Left renal cortex interstitium (tissue), 4 donors: ENCODE measurements around the gene ANKRD65. TPM values are rescaled to one million over a fixed set of nuclear protein-coding genes. Genes with fewer than 3 reads are reported as not detected.
"Not testable (repeated sequence)": the region's sequence is repeated elsewhere in the genome, so short reads cannot be mapped to it uniquely, and the experiment has no call there.

Source experiments
- DNase-seq, 4 donors: peaks; one replicate each; pipeline ENCODE4 v3.0.0-alpha.2; 2013; ENCODE audit warnings: low read depth in 4 of 4, low spot score in 2 of 4, missing footprints in 1 of 4
- polyA plus RNA-seq, 4 donors: library from polyadenylated mRNA; unstranded; fragments of 120-200 nt; gene quantifications; one replicate each; pipeline ENCODE4 v1.2.1, GENCODE V29; 2013; ENCODE audit not compliant: insufficient read length in 4 of 4

The ANKRD65 gene
- polyA plus RNA-seq, 4 donors, result 5.1 to 27.6 (median 12.1) TPM

DNA sequence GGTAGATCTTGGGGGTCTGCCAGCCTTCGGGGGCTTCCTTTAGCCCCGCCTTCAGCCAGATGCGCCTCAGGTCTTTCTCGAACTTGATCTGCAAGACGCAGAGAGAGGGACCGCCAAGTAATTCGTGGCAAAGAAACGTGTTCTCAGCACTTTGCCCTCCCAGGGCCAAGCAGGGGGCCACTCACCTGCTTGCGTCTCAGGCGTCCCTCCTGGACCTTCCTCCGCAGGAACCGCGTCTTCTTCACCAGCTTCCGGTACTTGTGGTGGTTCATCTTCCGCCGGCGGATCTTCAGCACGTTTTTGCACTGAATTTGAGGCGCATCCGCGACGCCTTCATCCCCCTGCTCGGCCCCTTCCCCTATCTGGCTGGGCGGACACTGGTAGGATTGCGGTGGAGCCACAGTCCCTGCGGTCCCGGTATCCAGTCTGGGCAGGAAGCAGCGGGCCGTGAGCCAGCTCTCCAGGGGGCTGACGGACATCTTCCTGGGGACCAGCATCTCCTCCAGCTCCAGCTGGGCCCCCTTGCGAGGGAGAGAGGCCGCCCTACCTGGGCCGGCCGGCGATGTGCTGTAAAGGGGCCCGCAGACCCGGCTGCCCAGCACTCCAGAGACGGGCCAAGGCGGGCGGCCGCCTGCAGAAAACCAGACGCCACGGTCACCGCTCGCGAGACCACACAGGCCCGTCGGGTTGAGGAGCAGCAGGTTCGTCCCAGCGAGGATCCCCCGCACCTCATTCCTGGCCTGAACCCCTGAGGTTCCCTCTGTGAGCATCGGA is 47.1 kb downstream of the ANKRD65 start:
- DNase-seq, result no peak

GRCh38 chr1:1373051-1373814 is 47.8 kb downstream of the ANKRD65 start:
- DNase-seq, result no peak

DNA sequence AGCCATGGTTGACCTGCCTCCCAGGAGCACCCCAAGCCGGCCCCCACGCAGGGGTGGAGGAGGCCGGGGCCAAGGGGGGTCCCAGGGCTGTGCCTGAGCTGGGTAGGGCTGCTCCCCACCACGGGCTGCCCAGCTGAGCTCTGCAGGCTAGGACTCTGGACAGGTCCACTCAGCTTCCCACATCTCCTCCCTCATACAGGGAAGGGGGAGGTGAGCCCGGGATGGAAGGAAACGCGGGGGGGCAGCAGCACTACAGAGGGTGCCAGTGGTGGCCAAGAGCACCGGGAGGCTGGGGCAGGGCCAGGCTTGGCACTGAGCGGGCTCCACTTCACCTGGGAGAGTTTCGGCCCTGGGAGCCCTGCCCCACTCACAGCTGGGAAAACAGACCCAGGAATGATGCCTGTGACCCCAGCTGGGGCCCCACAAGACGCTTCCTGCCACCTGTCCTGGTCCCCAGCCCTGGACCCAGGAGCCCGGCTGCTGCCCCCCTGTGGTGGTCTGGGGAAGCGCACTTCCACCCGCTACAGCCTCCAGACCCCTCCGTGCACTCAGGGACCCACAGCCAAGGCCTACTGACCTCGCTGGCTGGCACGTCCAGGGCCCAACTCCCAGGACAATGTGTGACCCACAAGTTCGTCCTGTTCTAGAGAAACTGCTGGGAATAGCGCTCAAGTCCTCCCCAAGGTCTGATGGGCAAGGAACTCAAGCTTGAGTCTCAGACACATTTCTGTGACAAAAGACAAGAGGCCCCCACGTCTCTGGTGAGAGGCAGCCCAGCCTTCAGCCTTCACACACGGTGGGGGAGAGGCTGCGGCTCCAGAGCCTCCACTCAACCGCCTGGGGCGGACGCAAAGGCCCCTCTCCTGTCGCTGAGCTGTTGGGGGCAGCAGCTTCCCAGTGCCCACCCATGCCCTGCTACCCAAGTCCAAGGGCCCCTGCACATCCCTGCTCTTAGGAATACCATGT is 49.0 kb downstream of the ANKRD65 start:
- DNase-seq, result no peak

DNA sequence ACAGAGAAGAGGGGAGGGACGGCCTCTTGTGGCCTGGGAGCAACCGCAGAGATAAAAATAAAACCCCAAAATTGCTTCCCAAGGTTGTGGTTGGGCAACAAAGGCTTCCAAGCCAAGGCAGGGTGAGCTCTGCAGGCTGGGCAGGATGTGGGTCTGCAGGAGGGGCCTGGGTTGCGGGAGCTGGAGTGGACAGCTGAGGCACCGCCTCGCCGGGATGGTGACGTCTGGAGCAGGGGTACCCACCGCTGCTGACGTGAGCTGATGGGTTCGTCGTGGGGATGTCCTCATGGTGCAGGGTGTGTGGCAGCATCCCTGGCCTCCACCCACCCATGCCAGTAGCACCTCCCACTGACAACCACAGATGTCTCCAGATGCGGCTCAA is 49.7 kb downstream of the ANKRD65 start:
- DNase-seq, result no peak

- DNase-seq, result no peak
These were observed 50.2 kb downstream of the ANKRD65 start for GRCh38 chr1:1370771-1371300.

- not testable (repeated sequence) for DNase-seq
These were observed 51.0 kb downstream of the ANKRD65 start for GRCh38 chr1:1370094-1370493.

Other genes with a start within 250 kb of the ANKRD65 start
- gene TTLL10, start 247.4 kb downstream of the ANKRD65 start, polyA plus RNA-seq, result 1 to 10 TPM in 1 of 4 donors, under 1 TPM in 3; 0.41 to 1.1 (median 0.63) TPM
- gene TNFRSF18, start 214.7 kb downstream of the ANKRD65 start, polyA plus RNA-seq, result under 1 TPM; 0.29 to 0.79 (median 0.53) TPM
- 1 to 10 TPM; 1.7 to 3.1 (median 2.0) TPM for gene TNFRSF4, start 207.1 kb downstream of the ANKRD65 start, polyA plus RNA-seq
- gene SDF4, start 189.3 kb downstream of the ANKRD65 start, polyA plus RNA-seq, result 100 to 1,000 TPM; 115 to 144 (median 130) TPM
- gene B3GALT6, start 189.0 kb downstream of the ANKRD65 start, polyA plus RNA-seq, result 10 to 100 TPM; 19.8 to 24.4 (median 21.4) TPM
- 10 to 100 TPM in 3 of 4 donors, 1 to 10 TPM in 1; 7.2 to 17.3 (median 14.9) TPM for gene C1QTNF12, start 174.6 kb downstream of the ANKRD65 start, polyA plus RNA-seq
- 10 to 100 TPM; 40.9 to 68.6 (median 58.4) TPM for gene UBE2J2, start 147.4 kb downstream of the ANKRD65 start, polyA plus RNA-seq
- 10 to 100 TPM in 1 of 4 donors, 1 to 10 TPM in 3; 2.4 to 10.2 (median 6.9) TPM for gene SCNN1D, start 140.8 kb downstream of the ANKRD65 start, polyA plus RNA-seq
- gene ACAP3, start 113.3 kb downstream of the ANKRD65 start, polyA plus RNA-seq, result 10 to 100 TPM; 14.9 to 45.2 (median 33.0) TPM
- 10 to 100 TPM in 2 of 4 donors, 1 to 10 TPM in 2; 7.3 to 12.4 (median 10.7) TPM for gene PUSL1, start 112.7 kb downstream of the ANKRD65 start, polyA plus RNA-seq
- 100 to 1,000 TPM in 3 of 4 donors, 10 to 100 TPM in 1; 94.8 to 169 (median 129) TPM for gene INTS11, start 96.6 kb downstream of the ANKRD65 start, polyA plus RNA-seq
- gene CPTP, start 96.5 kb downstream of the ANKRD65 start, polyA plus RNA-seq, result 10 to 100 TPM; 12.4 to 21.1 (median 17.3) TPM
- under 1 TPM; 0.28 to 0.70 (median 0.45) TPM for gene TAS1R3, start 90.0 kb downstream of the ANKRD65 start, polyA plus RNA-seq
- gene DVL1, start 71.9 kb downstream of the ANKRD65 start, polyA plus RNA-seq, result 10 to 100 TPM; 24.6 to 52.2 (median 45.6) TPM
- 100 to 1,000 TPM; 164 to 219 (median 209) TPM for gene MXRA8, start 62.7 kb downstream of the ANKRD65 start, polyA plus RNA-seq
- gene AURKAIP1, start 46.1 kb downstream of the ANKRD65 start, polyA plus RNA-seq, result 100 to 1,000 TPM in 1 of 4 donors, 10 to 100 TPM in 3; 64.4 to 107 (median 84.7) TPM
- 100 to 1,000 TPM; 178 to 392 (median 277) TPM for gene CCNL2, start 21.9 kb downstream of the ANKRD65 start, polyA plus RNA-seq
- gene MRPL20, start 14.0 kb downstream of the ANKRD65 start, polyA plus RNA-seq, result 100 to 1,000 TPM; 111 to 143 (median 117) TPM
- 100 to 1,000 TPM in 1 of 4 donors, 10 to 100 TPM in 3; 48.3 to 104 (median 66.7) TPM for gene VWA1, start 14.4 kb upstream of the ANKRD65 start, polyA plus RNA-seq
- 1 to 10 TPM; 2.6 to 3.7 (median 2.9) TPM for gene ATAD3C, start 28.4 kb upstream of the ANKRD65 start, polyA plus RNA-seq
- 10 to 100 TPM in 3 of 4 donors, 1 to 10 TPM in 1; 9.4 to 29.9 (median 20.5) TPM for gene ATAD3B, start 50.5 kb upstream of the ANKRD65 start, polyA plus RNA-seq
- gene ATAD3A, start 90.9 kb upstream of the ANKRD65 start, polyA plus RNA-seq, result 10 to 100 TPM; 15.8 to 31.6 (median 24.4) TPM
- gene TMEM240, start 119.3 kb upstream of the ANKRD65 start, polyA plus RNA-seq, result 1 to 10 TPM; 4.3 to 8.4 (median 7.3) TPM
- gene SSU72, start 153.6 kb upstream of the ANKRD65 start, polyA plus RNA-seq, result 10 to 100 TPM; 76.6 to 95.9 (median 82.9) TPM
- gene FNDC10, start 178.9 kb upstream of the ANKRD65 start, polyA plus RNA-seq, result 1 to 10 TPM; 1.6 to 5.1 (median 4.0) TPM
- 10 to 100 TPM; 23.5 to 90.7 (median 55.8) TPM for gene MIB2, start 194.2 kb upstream of the ANKRD65 start, polyA plus RNA-seq
- 10 to 100 TPM; 16.0 to 54.0 (median 37.4) TPM for gene MMP23B, start 210.9 kb upstream of the ANKRD65 start, polyA plus RNA-seq
- gene CDK11B, start 237.7 kb upstream of the ANKRD65 start, polyA plus RNA-seq, result 10 to 100 TPM; 36.8 to 47.7 (median 42.4) TPM